DOHH2 (cell line): ENCODE results near the gene HIF1AN.

Experiments
- H3F3A ChIP-seq: fragments of 200-600 bp; sonication (generic), shearing (Covaris generic); 2 replicates; pipeline ENCODE4 v1.6.0; 2016; ENCODE audit warnings: antibody characterized with exemption, mild to moderate bottlenecking; ENCODE audit not compliant: control insufficient read depth, insufficient read depth
- H3K27ac ChIP-seq: fragments of 200-600 bp; sonication (generic); 2 replicates; pipeline ENCODE4 v1.5.1; 2014; ENCODE audit warnings: low read depth, mild to moderate bottlenecking, low read length, moderate library complexity
- H3K27me3 ChIP-seq: fragments of 200-600 bp; sonication (generic); 2 replicates; pipeline ENCODE4 v1.6.1; 2014; ENCODE audit warnings: mild to moderate bottlenecking, low read length, mixed read lengths; ENCODE audit not compliant: control insufficient read depth
- H3K36me3 ChIP-seq: fragments of 200-600 bp; sonication (generic); 2 replicates; pipeline ENCODE4 v1.6.1; 2014; ENCODE audit warnings: mild to moderate bottlenecking, low read length, moderate library complexity, mixed read lengths; ENCODE audit not compliant: control insufficient read depth
- H3K4me1 ChIP-seq: fragments of 200-600 bp; sonication (generic); 2 replicates; pipeline ENCODE4 v1.6.1; 2014; ENCODE audit warnings: mild to moderate bottlenecking, low read length, mixed read lengths; ENCODE audit not compliant: control insufficient read depth
- H3K4me2 ChIP-seq: fragments of 200-600 bp; sonication (generic); 2 replicates; pipeline ENCODE4 v1.6.0; 2014; ENCODE audit warnings: mild to moderate bottlenecking, low read length, moderate library complexity
- H3K4me3 ChIP-seq: fragments of 200-600 bp; sonication (generic); 2 replicates; pipeline ENCODE4 v1.5.1; 2014; ENCODE audit warnings: mild to moderate bottlenecking, low read length, mixed read lengths
- H3K79me2 ChIP-seq: fragments of 200-600 bp; sonication (generic); 2 replicates; pipeline ENCODE4 v1.6.1; 2014; ENCODE audit warnings: mild to moderate bottlenecking, low read length, mixed read lengths; ENCODE audit not compliant: control insufficient read depth
- H3K9me2 ChIP-seq: fragments of 200-600 bp; sonication (generic); replicated peaks from 2 replicates; pipeline ENCODE4 v1.6.1; 2014; ENCODE audit warnings: mild to moderate bottlenecking, low read length, mixed read lengths; ENCODE audit not compliant: control insufficient read depth
- H3K9me3 ChIP-seq: fragments of 200-600 bp; sonication (generic); 2 replicates; pipeline ENCODE4 v1.6.1; 2014; ENCODE audit warnings: antibody characterized with exemption, low read length, mixed read lengths; ENCODE audit not compliant: control insufficient read depth, insufficient read depth
- H4K20me1 ChIP-seq: fragments of 200-600 bp; sonication (generic); 2 replicates; pipeline ENCODE4 v1.6.0; 2014; ENCODE audit warnings: low read depth, mild to moderate bottlenecking, antibody characterized with exemption, low read length, moderate library complexity; ENCODE audit not compliant: control insufficient read depth, insufficient read depth
- EZH2phosphoT487 ChIP-seq: fragments of 200-600 bp; sonication (generic); IDR thresholded peaks from 2 replicates; pipeline ENCODE4 v1.6.1; 2017; ENCODE audit warnings: borderline replicate concordance, mild to moderate bottlenecking, antibody characterized with exemption, low read length, moderate library complexity, mixed read lengths
- TF ChIP-seq, protein P1 (sequence below): fragments of 200-600 bp; sonication (generic); IDR thresholded peaks from one replicate; pipeline ENCODE4 v1.5.1; 2014; ENCODE audit warnings: antibody characterized with exemption, mild to moderate bottlenecking, low read depth, low read length; ENCODE audit not compliant: poor library complexity, severe bottlenecking

HIF1AN gene

DNA sequence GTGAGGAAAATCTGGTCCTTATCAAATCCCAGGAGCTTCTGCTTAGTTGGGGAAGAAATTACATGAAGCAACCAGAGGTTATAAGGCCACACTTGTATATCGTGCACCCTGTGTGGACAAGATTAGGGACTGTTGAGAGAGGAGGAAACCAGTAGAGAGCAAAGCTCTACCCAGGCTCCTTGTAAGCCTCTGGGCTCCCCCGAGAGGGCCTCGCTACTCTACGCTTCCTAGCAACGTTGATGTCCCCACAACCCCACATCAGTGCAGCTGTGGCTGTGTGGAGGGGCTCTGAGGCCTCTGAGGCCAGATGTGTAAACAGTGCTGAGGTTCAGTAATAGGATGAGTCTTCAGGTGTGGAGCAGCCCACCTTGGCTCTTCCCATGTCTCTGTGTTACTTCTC, 16.0 kb downstream of the HIF1AN start:
- H3K27me3 ChIP-seq = no peaks in the 10 kb centered on the region
- H3F3A ChIP-seq = no peaks in the 10 kb centered on the region
- TF ChIP-seq, protein P1, sequence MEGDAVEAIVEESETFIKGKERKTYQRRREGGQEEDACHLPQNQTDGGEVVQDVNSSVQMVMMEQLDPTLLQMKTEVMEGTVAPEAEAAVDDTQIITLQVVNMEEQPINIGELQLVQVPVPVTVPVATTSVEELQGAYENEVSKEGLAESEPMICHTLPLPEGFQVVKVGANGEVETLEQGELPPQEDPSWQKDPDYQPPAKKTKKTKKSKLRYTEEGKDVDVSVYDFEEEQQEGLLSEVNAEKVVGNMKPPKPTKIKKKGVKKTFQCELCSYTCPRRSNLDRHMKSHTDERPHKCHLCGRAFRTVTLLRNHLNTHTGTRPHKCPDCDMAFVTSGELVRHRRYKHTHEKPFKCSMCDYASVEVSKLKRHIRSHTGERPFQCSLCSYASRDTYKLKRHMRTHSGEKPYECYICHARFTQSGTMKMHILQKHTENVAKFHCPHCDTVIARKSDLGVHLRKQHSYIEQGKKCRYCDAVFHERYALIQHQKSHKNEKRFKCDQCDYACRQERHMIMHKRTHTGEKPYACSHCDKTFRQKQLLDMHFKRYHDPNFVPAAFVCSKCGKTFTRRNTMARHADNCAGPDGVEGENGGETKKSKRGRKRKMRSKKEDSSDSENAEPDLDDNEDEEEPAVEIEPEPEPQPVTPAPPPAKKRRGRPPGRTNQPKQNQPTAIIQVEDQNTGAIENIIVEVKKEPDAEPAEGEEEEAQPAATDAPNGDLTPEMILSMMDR = no peak
- no peak for TF ChIP-seq EZH2phosphoT487
- 0 out of 2 replicates have a peak, but pooled peaks cover 3% of the 10 kb centered on the region for H3K4me1 ChIP-seq
- no peaks in the 10 kb centered on the region for H3K9me2 ChIP-seq
- H3K79me2 ChIP-seq = no peaks in the 10 kb centered on the region
- H3K9me3 ChIP-seq = no peaks in the 10 kb centered on the region
- no peak overlapping the region for H3K4me2 ChIP-seq
- no peak overlapping the region for H3K4me3 ChIP-seq
- H3K36me3 ChIP-seq = peaks cover 35% of the 10 kb centered on the region
- H3K27ac ChIP-seq = no peak overlapping the region
- H4K20me1 ChIP-seq = no peaks in the 10 kb centered on the region

GRCh38 chr10:100553929-100554328, 18.2 kb downstream of the HIF1AN start:
- 0 out of 2 replicates have a peak, but pooled peaks cover 3% of the 10 kb centered on the region for H3K4me1 ChIP-seq
- H3K27me3 ChIP-seq = no peaks in the 10 kb centered on the region
- no peaks in the 10 kb centered on the region for H3K9me3 ChIP-seq
- H3K9me2 ChIP-seq = no peaks in the 10 kb centered on the region
- H3F3A ChIP-seq = no peaks in the 10 kb centered on the region
- H3K36me3 ChIP-seq = peaks cover 16% of the 10 kb centered on the region
- H3K79me2 ChIP-seq = no peaks in the 10 kb centered on the region
- TF ChIP-seq EZH2phosphoT487 = no peak
- TF ChIP-seq, protein P1 = no peak
- no peaks in the 10 kb centered on the region for H4K20me1 ChIP-seq
- H3K27ac ChIP-seq = no peak overlapping the region
- H3K4me3 ChIP-seq = no peak overlapping the region
- no peak overlapping the region for H3K4me2 ChIP-seq

DNA sequence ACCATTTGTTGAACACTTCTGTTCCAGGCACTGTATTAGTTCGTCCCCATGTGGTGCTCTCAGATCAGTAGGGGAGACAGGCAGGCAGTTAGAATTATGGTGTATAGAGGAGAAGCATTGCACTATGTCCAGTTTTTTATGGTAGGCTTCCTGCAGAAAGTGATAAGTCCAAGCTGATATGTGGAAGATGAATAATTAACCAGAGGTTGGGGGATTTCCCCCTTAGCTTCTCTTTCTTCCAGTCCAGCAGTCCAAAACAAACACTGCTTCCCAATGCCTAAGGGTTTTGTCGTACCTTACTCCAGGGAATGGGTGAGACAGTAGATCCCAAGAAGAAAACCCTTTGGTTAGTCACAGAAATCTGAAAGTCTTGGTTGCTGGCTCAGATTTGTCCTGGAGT, 19.2 kb downstream of the HIF1AN start:
- no peaks in the 10 kb centered on the region for H3K9me3 ChIP-seq
- H3K4me3 ChIP-seq = no peak overlapping the region
- H3K27ac ChIP-seq = no peak overlapping the region
- H4K20me1 ChIP-seq = no peaks in the 10 kb centered on the region
- H3K9me2 ChIP-seq = no peaks in the 10 kb centered on the region
- no peaks in the 10 kb centered on the region for H3K27me3 ChIP-seq
- no peaks in the 10 kb centered on the region for H3F3A ChIP-seq
- no peak for TF ChIP-seq EZH2phosphoT487
- TF ChIP-seq, protein P1 = no peak
- H3K36me3 ChIP-seq = peaks cover 7% of the 10 kb centered on the region
- H3K4me2 ChIP-seq = no peak overlapping the region
- H3K4me1 ChIP-seq = 0 out of 2 replicates have a peak, but pooled peaks cover 3% of the 10 kb centered on the region
- no peaks in the 10 kb centered on the region for H3K79me2 ChIP-seq
